Kidney (tissue), 14 donors: ENCODE measurements around the gene HLF. TPM values are rescaled to one million over a fixed set of nuclear protein-coding genes. Genes with fewer than 3 reads are reported as not detected.

Experiments used
- DNase-seq, 5 donors: peaks; one replicate each; pipeline ENCODE4 v3.0.0-alpha.2; 2013 to 2020
- FAIRE-seq: peaks from 2 replicates; lab custom pipeline; 2012; peaks lifted over from hg19 to GRCh38; lab: Jason Lieb, UNC
- H3K27ac ChIP-seq, 2 donors: one replicate each; pipeline ENCODE4 v1.7.0; 2013; ENCODE audit warnings: low read depth in 2 of 2, low read length in 2 of 2, inconsistent platforms in 1 of 2
- H3K27me3 ChIP-seq: one replicate; pipeline ENCODE4 v1.7.1; 2013; ENCODE audit warnings: low read length, inconsistent platforms; ENCODE audit not compliant: control insufficient read depth, insufficient read depth
- H3K36me3 ChIP-seq, 3 donors: one replicate each; pipeline versions ENCODE4 v1.7.0 to v1.7.1; 2013; ENCODE audit warnings: low read length in 3 of 3, control low read depth in 1 of 3, inconsistent platforms in 1 of 3; ENCODE audit not compliant: insufficient read depth in 3 of 3, control insufficient read depth in 2 of 3
- H3K4me1 ChIP-seq, 3 donors: one replicate each; pipeline versions ENCODE4 v1.7.0 to v1.7.1; 2013; ENCODE audit warnings: low read length in 3 of 3, inconsistent platforms in 1 of 3, low read depth in 1 of 3; ENCODE audit not compliant: control insufficient read depth in 2 of 3, insufficient read depth in 2 of 3
- H3K4me3 ChIP-seq, 3 donors: one replicate each; pipeline versions ENCODE4 v1.7.0 to v1.8.1; 2013; ENCODE audit warnings: low read length in 3 of 3, control low read depth in 1 of 3, inconsistent platforms in 1 of 3
- H3K9ac ChIP-seq, 3 donors: one replicate each; pipeline versions ENCODE4 v1.7.0 to v1.7.1; 2013; ENCODE audit warnings: low read length in 3 of 3, control low read depth in 1 of 3, inconsistent platforms in 1 of 3
- H3K9me3 ChIP-seq, 3 donors: one replicate each; pipeline versions ENCODE4 v1.7.0 to v1.7.1; 2013; ENCODE audit warnings: low read length in 3 of 3, control low read depth in 1 of 3, inconsistent platforms in 1 of 3; ENCODE audit not compliant: control insufficient read depth in 2 of 3, insufficient read depth in 1 of 3
- CTCF ChIP-seq: IDR thresholded peaks from 3 replicates; pipeline ENCODE4 v1.5.1; 2012; ENCODE audit warnings: mild to moderate bottlenecking, moderate library complexity, borderline replicate concordance; ENCODE audit not compliant: insufficient read depth; ENCODE audit errors: extremely low read depth
- intact Hi-C: fragments of 100-400 bp; cut with DNase I; formaldehyde crosslinking; loops from one replicate; pipeline ENCODE4 v1.11.1; 2022
- polyA plus RNA-seq: library from polyadenylated mRNA; stranded (reverse); fragments of 350-450 nt; fragmentation: Illumina TruSeq; extraction: RNeasy Lipid Tissue Mini Kit (QIAGEN cat#74804); gene quantifications from one replicate; pipeline ENCODE4 v1.2.3, GENCODE V29; 2014; ENCODE audit warnings: low read depth, low replicate concordance; ENCODE audit not compliant: insufficient read depth
- total RNA-seq: library from RNA; stranded (reverse); fragmentation: NEBNext Ultra II Directional; extraction: Animal tissue kit (Norgen Biotek cat#: 25700); gene quantifications from one replicate; pipeline ENCODE4 v1.2.1, GENCODE V29; 2021
- donor health status: control.
- donor health status: control.
- donor health status: control.
- donor health status: control.
- donor health status: control.
- donor health status: DM: yes; HTN: yes; CAD: no.
- donor health status: Normal renal cell carcinoma (clear cell type).

HLF gene
- total and polyA plus RNA-seq, 2 donors from 2014 or later = 9.1 to 38.4 TPM

DNA sequence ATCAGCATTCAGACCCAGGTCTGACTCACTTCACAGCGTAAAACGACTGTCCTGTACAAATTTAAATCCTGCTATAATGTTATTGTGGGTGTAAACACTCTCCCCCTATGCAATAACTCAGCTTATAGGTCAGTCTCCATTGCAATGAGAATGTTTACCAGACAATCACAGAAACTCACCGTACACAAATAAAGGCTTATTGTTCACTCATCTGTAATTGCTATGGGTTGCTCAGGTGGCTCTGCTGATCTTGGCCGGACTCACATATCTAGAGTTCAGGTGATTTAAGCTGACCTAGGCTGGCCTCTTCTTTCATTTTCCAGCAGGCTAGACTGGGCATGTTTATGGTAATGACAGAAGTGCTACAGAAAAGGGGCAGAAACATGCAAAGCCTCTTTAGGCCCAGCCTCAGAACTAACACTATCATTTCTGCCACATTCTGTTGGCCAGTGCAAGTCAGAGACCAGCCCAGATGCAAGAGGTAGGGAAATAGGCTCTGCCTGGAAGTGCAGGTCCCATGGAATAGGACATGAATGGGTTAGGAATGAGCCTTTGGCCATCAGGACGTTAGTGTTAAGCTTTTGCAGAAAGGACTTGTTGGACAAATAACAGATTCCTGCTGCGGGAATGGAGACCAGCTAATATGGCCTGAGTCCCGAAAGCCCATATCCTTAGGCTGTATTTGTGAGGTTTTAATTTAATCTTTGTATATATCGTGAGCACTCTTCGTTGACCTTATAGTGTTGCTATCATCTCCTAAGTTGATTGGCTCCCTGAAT, 44.0 kb downstream of the HLF start:
- no peak for DNase-seq
- Histone ChIP-seq H3K4me3 (no peak overlapping the region), H3K27me3 (no peaks in the 10 kb centered on the region), H3K9ac (no peak overlapping the region), H3K4me1 (peaks cover 0 to 2% (median 0%) of the 10 kb centered on the region in 3 donors), H3K9me3 (no peaks in the 10 kb centered on the region), H3K36me3 (no peaks in the 10 kb centered on the region), H3K27ac (no peak overlapping the region)
- no peak for FAIRE-seq
- TF ChIP-seq CTCF = no peak
- intact Hi-C loops = no loop called here

GRCh38 chr17:55311767-55312375, 47.1 kb downstream of the HLF start:
- Histone ChIP-seq H3K27ac (no peak overlapping the region), H3K27me3 (no peaks in the 10 kb centered on the region), H3K9ac (no peak overlapping the region), H3K36me3 (peaks cover 0 to 27% (median 6%) of the 10 kb centered on the region in 3 donors), H3K9me3 (no peaks in the 10 kb centered on the region), H3K4me1 (no peaks in the 10 kb centered on the region), H3K4me3 (no peak overlapping the region)
- FAIRE-seq = no peak
- DNase-seq = no peak
- intact Hi-C loops = no loop called here
- TF ChIP-seq CTCF = no peak

DNA sequence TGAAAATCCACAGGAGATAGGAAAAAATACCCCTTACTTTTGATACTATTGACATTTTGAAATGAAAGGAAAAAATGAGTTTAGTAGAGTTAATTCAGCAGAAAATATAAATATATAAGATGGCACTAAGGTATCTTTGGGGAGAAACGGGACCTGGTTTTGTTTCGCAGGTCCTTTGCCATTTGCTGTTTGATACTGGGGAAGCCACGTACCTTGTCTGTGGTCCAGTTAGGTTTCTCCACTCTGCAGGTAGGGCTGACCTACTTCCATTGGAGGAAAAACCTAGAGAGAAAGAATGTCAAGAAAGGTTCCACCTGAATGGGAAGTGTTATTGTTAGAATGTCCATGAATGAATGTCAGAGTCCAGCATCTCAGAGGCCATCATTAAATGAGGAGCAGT, 48.1 kb downstream of the HLF start:
- Histone ChIP-seq H3K4me1 (no peaks in the 10 kb centered on the region), H3K36me3 (peaks cover 0 to 33% (median 6%) of the 10 kb centered on the region in 3 donors), H3K27ac (no peak overlapping the region), H3K27me3 (no peaks in the 10 kb centered on the region), H3K9ac (no peak overlapping the region), H3K4me3 (no peak overlapping the region), H3K9me3 (no peaks in the 10 kb centered on the region)
- DNase-seq (no peak), FAIRE-seq (no peak)
- intact Hi-C loops = no loop called here
- no peak for TF ChIP-seq CTCF
